Stomach smooth muscle (tissue), 2 donors: ENCODE results near the gene ARHGEF7.
"Not testable (repeated sequence)": the region's sequence is repeated elsewhere in the genome, so short reads cannot be mapped to it uniquely, and the experiment has no call there.

ENCODE experiments used
- H3K27ac ChIP-seq: one replicate; pipeline ENCODE4 v1.7.0; 2013; ENCODE audit warnings: mild to moderate bottlenecking, low read length, inconsistent platforms
- H3K27me3 ChIP-seq, 2 donors: one replicate each; pipeline ENCODE4 v1.7.0; 2013; ENCODE audit warnings: low read length in 2 of 2; ENCODE audit not compliant: insufficient read depth in 2 of 2, control insufficient read depth in 1 of 2
- H3K36me3 ChIP-seq, 2 donors: one replicate each; pipeline ENCODE4 v1.7.0; 2013; ENCODE audit warnings: low read length in 2 of 2; ENCODE audit not compliant: control insufficient read depth in 2 of 2, insufficient read depth in 2 of 2
- H3K4me1 ChIP-seq: one replicate; pipeline ENCODE4 v1.7.0; 2013; ENCODE audit warnings: low read length; ENCODE audit not compliant: control insufficient read depth, insufficient read depth
- H3K4me3 ChIP-seq, 2 donors: one replicate each; pipeline ENCODE4 v1.7.0; 2013; ENCODE audit warnings: low read length in 2 of 2
- H3K9ac ChIP-seq, 2 donors: one replicate each; pipeline ENCODE4 v1.7.0; 2013; ENCODE audit warnings: low read length in 2 of 2, mild to moderate bottlenecking in 1 of 2
- H3K9me3 ChIP-seq, 2 donors: one replicate each; pipeline ENCODE4 v1.7.0; 2013; ENCODE audit warnings: low read length in 2 of 2; ENCODE audit not compliant: control insufficient read depth in 2 of 2
- donor health status: healthy.
- donor health status: Pancreatic carcinoma.

ARHGEF7 gene

DNA sequence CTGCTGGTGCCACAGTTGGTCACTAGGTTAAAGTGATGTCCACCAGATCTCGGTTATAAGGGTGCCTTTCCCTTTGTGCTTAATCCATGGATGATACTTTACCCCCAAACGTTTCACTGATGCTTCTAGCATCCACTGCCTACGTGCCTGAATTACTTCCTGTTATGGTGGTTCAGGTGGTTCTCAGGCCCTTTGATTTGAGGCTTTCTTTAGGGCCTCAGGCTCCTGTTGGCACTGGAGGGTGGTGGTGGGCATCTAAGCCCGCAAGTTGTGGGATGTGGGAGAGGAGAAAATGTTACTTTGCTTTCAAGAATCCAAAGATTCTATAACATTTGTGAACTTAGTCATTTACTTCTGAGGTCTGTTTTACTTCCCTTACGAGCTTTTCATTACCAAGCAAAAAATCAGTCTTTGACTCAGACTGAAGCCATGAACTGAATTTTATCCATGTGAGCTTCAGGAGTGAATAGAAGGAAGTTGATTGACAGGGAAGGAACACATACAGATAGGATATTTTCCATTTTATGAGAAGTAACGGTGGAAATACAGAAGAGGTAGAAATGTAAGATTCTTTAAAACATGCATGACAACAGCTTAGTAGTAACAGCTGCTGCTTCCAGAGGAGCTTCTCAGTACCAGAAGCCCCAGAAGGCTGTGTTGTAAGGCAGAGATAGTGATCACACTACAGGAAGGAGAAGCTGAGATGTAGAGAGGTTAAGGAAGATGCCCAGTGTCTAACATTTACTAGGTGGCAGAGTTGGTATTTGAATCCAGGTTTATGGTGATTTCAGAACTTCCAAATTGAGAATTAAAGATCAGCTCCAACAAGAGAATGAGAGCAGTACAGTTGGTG is 65.0 kb downstream of the ARHGEF7 start:
- H3K27me3 ChIP-seq = no peaks in the 10 kb centered on the region
- H3K9ac ChIP-seq = no peak overlapping the region
- peaks cover 4% of the 10 kb centered on the region in 2 donors for H3K36me3 ChIP-seq
- H3K9me3 ChIP-seq = no peaks in the 10 kb centered on the region
- H3K27ac ChIP-seq = no peak overlapping the region
- peaks cover 33% of the 10 kb centered on the region for H3K4me1 ChIP-seq
- H3K4me3 ChIP-seq = no peak overlapping the region

- Histone ChIP-seq H3K9ac (no peak overlapping the region), H3K9me3 (no peaks in the 10 kb centered on the region), H3K4me3 (no peak overlapping the region), H3K36me3 (peaks cover 4 to 6% of the 10 kb centered on the region in 2 donors), H3K27ac (no peak overlapping the region), H3K4me1 (peaks cover 43% of the 10 kb centered on the region), H3K27me3 (no peaks in the 10 kb centered on the region)
These were observed 66.9 kb downstream of the ARHGEF7 start for GRCh38 chr13:111181977-111182376.

GRCh38 chr13:111183087-111183645 is 68.1 kb downstream of the ARHGEF7 start:
- Histone ChIP-seq H3K9me3 (no peaks in the 10 kb centered on the region), H3K27ac (no peak overlapping the region), H3K4me1 (peaks cover 41% of the 10 kb centered on the region)

GRCh38 chr13:111183959-111184358 is 68.8 kb downstream of the ARHGEF7 start:
- Histone ChIP-seq H3K27me3 (no peaks in the 10 kb centered on the region), H3K9ac (no peak overlapping the region), H3K27ac (peak overlapping the region; percentile 24), H3K4me3 (peak overlapping the region in 1 of 2 donors; percentile 35), H3K36me3 (peaks cover 0 to 3% of the 10 kb centered on the region in 2 donors), H3K4me1 (peaks cover 42% of the 10 kb centered on the region), H3K9me3 (no peaks in the 10 kb centered on the region)

More at GRCh38 chr13:111183087-111183645, 68.1 kb downstream of the ARHGEF7 start:
- no peak overlapping the region for H3K9ac ChIP-seq
- H3K36me3 ChIP-seq = peaks cover 0 to 3% of the 10 kb centered on the region in 2 donors
- no peaks in the 10 kb centered on the region for H3K27me3 ChIP-seq
- no peak overlapping the region for H3K4me3 ChIP-seq

DNA sequence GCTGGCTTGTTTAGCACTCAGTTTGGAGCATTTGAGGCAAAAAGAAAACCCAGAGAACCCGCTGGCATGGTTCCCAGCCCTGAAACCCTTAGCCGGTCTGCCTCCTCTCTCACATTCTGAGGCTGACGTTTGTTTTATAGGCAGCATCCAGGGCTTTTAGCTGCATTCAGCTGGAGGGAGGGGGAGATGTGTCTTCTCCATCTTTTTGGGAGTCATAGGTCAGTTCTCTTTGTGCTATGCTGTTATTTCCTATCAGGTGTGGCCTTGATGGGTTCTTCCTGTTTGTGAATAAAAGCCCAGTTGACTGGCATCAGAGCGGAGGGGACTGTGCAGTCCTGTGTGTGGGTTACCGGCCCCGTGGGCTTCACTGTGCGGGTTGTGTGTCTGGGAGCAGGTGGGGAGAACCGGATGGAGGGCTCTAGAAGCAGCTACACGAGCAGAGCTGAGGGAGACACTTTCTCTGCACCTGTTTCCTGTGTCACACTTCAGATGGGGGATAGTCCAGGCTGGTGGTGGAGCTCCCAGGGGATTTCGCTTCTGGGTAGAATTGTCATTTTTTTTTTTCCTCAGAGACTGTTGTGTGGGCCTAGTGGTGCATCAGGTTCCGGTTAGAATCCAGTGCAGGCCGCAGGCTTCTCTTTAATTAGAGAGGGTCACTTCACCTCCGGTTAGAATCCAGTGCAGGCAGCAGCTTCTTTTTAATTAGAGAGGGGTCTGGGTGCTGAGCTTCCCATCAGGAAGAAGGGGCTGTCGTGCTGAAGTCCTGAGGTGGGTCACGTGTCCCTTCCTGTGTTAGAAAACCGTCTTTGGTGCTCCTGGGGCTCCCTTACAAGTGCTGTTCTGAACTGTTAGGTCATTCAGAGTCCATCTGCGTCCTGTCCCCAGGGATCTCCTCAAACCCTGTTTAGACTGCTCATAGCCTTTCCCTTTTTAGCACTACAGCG is 69.6 kb downstream of the ARHGEF7 start:
- peak overlapping the region in 1 of 2 donors; percentile 21 for H3K9ac ChIP-seq
- H3K27ac ChIP-seq = peak overlapping the region; percentile 24
- no peaks in the 10 kb centered on the region for H3K9me3 ChIP-seq
- H3K27me3 ChIP-seq = no peaks in the 10 kb centered on the region
- H3K4me3 ChIP-seq = peak overlapping the region in 1 of 2 donors; percentile 35
- H3K4me1 ChIP-seq = peaks cover 42% of the 10 kb centered on the region
- peaks cover 0 to 3% of the 10 kb centered on the region in 2 donors for H3K36me3 ChIP-seq

DNA sequence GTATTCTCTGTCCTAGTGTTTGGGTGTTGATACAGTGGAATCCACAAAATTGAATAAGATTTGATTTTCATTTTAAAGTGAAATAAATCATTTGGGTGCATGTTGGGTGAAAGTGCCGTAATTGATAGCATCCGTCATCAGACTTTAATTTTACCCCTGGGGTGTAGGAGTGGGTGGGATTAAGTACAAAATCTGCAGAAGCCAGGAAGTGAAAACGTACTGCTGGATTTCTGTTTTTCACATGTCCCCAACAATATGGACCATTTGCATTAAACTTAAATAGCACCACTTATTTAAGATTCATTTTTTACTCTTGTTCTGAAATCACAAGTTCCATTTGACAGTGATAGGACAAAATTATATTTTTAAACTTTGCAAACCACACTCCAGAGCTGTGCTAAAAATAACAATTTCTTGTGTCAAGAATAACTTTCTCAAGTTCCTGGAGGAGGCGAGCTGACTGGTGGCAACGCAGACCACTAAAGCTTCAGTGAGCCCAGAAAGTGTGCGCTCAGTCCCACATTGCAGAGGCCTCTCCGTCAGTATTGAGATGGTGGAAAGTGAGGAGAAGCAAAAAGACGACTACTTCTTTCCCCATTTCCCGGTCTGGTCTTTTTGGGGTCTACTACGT is 71.3 kb downstream of the ARHGEF7 start:
- Histone ChIP-seq H3K27me3 (no peaks in the 10 kb centered on the region), H3K4me3 (no peak overlapping the region), H3K9me3 (no peaks in the 10 kb centered on the region), H3K9ac (no peak overlapping the region), H3K4me1 (peaks cover 42% of the 10 kb centered on the region), H3K36me3 (peaks cover 0 to 3% of the 10 kb centered on the region in 2 donors), H3K27ac (no peak overlapping the region)

- H3K27ac ChIP-seq = no peak overlapping the region
- H3K4me3 ChIP-seq = peak overlapping the region in 1 of 2 donors; percentile 44
These were observed 72.9 kb downstream of the ARHGEF7 start for GRCh38 chr13:111187960-111188541.

GRCh38 chr13:111189064-111189505 is 74.0 kb downstream of the ARHGEF7 start:
- H3K4me1 ChIP-seq = peaks cover 38% of the 10 kb centered on the region
- H3K4me3 ChIP-seq, H3K27ac ChIP-seq, H3K9me3 ChIP-seq, H3K9ac ChIP-seq, H3K27me3 ChIP-seq, H3K36me3 ChIP-seq: not testable (repeated sequence)

More at GRCh38 chr13:111187960-111188541, 72.9 kb downstream of the ARHGEF7 start:
- H3K9ac ChIP-seq = no peak overlapping the region
- H3K27me3 ChIP-seq = no peaks in the 10 kb centered on the region
- H3K4me1 ChIP-seq = peaks cover 39% of the 10 kb centered on the region
- no peaks in the 10 kb centered on the region for H3K9me3 ChIP-seq
- peaks cover 0 to 2% of the 10 kb centered on the region in 2 donors for H3K36me3 ChIP-seq

- H3K27me3 ChIP-seq, H3K4me3 ChIP-seq, H3K27ac ChIP-seq, H3K9ac ChIP-seq, H3K36me3 ChIP-seq, H3K9me3 ChIP-seq: not testable (repeated sequence)
- peaks cover 33% of the 10 kb centered on the region for H3K4me1 ChIP-seq
These were observed 74.4 kb downstream of the ARHGEF7 start for GRCh38 chr13:111189516-111189915.

- H3K27me3 ChIP-seq, H3K4me1 ChIP-seq, H3K27ac ChIP-seq, H3K9me3 ChIP-seq, H3K4me3 ChIP-seq, H3K36me3 ChIP-seq, H3K9ac ChIP-seq: not testable (repeated sequence)
These were observed 78.1 kb downstream of the ARHGEF7 start for GRCh38 chr13:111193223-111193622.
